GM11168 (cell line): ENCODE measurements around the gene NR6A1.

Source experiments
- in situ Hi-C: fragments of 300-500 bp; cut with MboI; formaldehyde crosslinking; loops from one replicate; pipeline ENCODE4 v1.12.0; 2022; ENCODE audit warnings: low sequenced_read_pairs; ENCODE audit not compliant: unreplicated experiment

NR6A1 gene

DNA sequence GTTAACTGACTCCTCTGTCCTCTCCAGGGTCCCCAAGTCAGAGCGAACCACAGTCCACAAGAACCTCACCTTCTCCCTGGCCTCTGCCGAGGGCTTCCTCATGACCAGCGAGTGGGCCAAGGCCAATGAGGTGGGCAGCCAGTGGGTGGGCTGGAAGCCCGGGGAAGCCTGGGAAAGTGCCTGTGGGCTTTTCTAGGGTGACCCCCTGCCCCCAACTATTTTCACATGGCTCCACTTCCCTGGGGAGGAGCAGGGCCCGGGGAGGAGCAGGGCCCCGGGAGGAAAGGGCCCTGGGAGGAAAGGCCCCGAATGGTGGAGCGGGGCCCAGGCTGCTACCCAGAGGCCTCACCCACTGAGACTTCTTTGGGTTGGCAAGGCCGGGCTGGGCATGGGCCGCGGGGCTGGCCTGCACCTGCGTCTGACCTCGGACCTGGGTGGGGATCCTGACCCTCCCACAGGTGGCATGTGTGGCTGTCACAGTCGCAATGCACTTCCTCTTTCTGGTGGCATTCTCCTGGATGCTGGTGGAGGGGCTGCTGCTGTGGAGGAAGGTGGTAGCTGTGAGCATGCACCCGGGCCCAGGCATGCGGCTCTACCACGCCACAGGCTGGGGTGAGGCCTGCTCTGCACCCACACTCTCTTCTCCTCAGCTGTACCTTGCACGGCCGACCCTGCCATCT lies 302.9 kb downstream of the NR6A1 start:
- in situ Hi-C loops = no loop called here

DNA sequence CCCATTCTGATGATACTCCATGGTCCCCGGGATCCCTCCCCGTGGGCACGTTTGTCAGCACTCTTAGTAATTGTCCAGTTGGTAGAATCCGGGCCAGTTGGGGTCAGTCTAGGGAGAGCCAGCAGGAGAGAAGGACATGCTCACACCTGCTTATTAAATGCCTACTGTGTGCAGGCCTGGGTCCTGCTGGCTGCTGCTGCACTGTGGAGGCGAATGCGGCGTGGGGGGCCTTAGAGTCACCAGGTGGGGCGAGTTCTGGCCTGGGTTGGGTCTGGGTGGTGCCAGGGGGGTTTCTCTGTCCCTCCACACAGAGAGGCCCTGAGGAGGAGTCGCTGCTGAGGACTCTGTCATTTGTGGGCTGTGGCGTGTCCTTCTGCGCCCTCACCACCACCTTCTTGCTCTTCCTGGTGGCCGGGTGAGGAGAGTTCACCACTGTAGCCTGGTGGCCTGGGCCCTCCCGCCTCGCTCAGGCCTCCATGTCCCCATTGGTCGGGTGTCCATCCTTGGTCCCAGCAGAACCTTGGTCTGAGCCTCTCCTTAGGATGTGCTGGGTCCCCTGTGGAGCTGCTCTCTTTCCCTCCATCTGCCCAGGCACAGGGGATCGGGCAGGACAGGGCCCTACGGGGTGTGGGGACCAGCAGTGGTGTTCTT lies 303.6 kb downstream of the NR6A1 start:
- in situ Hi-C loops = no loop called here
